Psoas muscle (tissue), 8 donors: ENCODE measurements around the gene FIZ1. TPM values are rescaled to one million over a fixed set of nuclear protein-coding genes. Genes with fewer than 3 reads are reported as not detected.

Experiments used
- ATAC-seq, 4 donors: fragments of 200-7000 bp; cut with Tn5 transposase; one replicate each; pipeline ENCODE4 v1.9.1; 2020; ENCODE audit warnings: moderate library complexity in 3 of 4, mild to moderate bottlenecking in 2 of 4
- DNase-seq, 2 donors: peaks; one replicate each; pipeline ENCODE4 v3.0.0-alpha.2; 2020
- H3K27ac ChIP-seq: fragments of 200-600 bp; one replicate; pipeline ENCODE4 v1.8.0; 2022
- H3K27me3 ChIP-seq, 3 donors: fragments of 200-600 bp in 1 of 3; one replicate each; pipeline versions ENCODE4 v1.6.1 to v1.8.0; 2013 to 2022; ENCODE audit warnings: low read length in 2 of 3, mild to moderate bottlenecking in 2 of 3, moderate library complexity in 1 of 3; ENCODE audit not compliant: insufficient read depth in 3 of 3
- H3K36me3 ChIP-seq, 2 donors: fragments of 200-600 bp in 1 of 2; one replicate each; pipeline versions ENCODE4 v1.6.1 to v1.8.0; 2013 to 2022; ENCODE audit warnings: low read depth in 1 of 2, mild to moderate bottlenecking in 1 of 2, moderate library complexity in 1 of 2; ENCODE audit not compliant: insufficient read depth in 1 of 2
- H3K4me1 ChIP-seq: fragments of 200-600 bp; one replicate; pipeline ENCODE4 v1.8.0; 2022
- H3K4me3 ChIP-seq: fragments of 200-600 bp; one replicate; pipeline ENCODE4 v1.8.0; 2022; ENCODE audit warnings: mild to moderate bottlenecking
- H3K9me3 ChIP-seq: fragments of 200-600 bp; one replicate; pipeline ENCODE4 v1.8.0; 2022
- CTCF ChIP-seq: fragments of 200-600 bp; IDR thresholded peaks from one replicate; pipeline ENCODE4 v1.8.0; 2022; ENCODE audit warnings: antibody characterized with exemption
- WGBS, 3 donors: extraction: QIAGEN DNeasy Blood & Tissue Kit; methylation state at CpG; one replicate each; pipeline versions ENCODE4 v1.1.6 to v1.1.7; 2013; 5-methylcytosine and 5-hydroxymethylcytosine counted together
- intact Hi-C, 2 donors: fragments of 100-400 bp; cut with DNase I; formaldehyde crosslinking; loops; one replicate each; pipeline versions ENCODE4 v1.11.0 to v1.14.2; 2022
- polyA plus RNA-seq, 3 donors: library from polyadenylated mRNA; stranded (reverse); fragments of 200-250 nt; gene quantifications; one replicate each; pipeline ENCODE4 v1.2.3, GENCODE V29; 2013
- total RNA-seq, 4 donors: library from RNA; stranded (reverse); fragmentation: NEBNext Ultra II Directional in 2 of 4; extraction: Animal tissue kit (Norgen Biotek cat#: 25700) in 2 of 4; gene quantifications; one replicate each; pipeline versions ENCODE4 v1.2.1 to v1.2.4, GENCODE V29; 2021 to 2023
- donor health status: healthy with polysubstance abuse.
- donor health status: DM: no; HTN: no; CAD: no; lungs with moderate emphysema.
- donor health status: Bipolar disorder and iron deficiency.
- donor health status: healthy.
- donor health status: DM: yes; HTN: yes; CAD: no.
- donor health status: DM: no; HTN: no; CAD: no.
- donor health status: DM: no; HTN: no; CAD: no.
- donor health status: DM: yes; HTN: yes; CAD: no.

FIZ1 gene
- total and polyA plus RNA-seq, 7 donors = 9.9 to 23.7 (median 11.5) TPM

GRCh38 chr19:55645512-55645881 lies 46.2 kb upstream of the FIZ1 start:
- TF ChIP-seq CTCF = no peak
- 61 to 74% (median 68%) methylated on average over 5 of the region's 5 CpGs for WGBS, 3 donors
- no peak overlapping the region for H3K27ac ChIP-seq
- peaks cover 39% of the 10 kb centered on the region for H3K4me1 ChIP-seq
- ATAC-seq (no peak), DNase-seq (peak in 1 of 2 donors; percentile 14)
- H3K27me3 ChIP-seq = no peaks in the 10 kb centered on the region
- peaks cover 0 to 17% of the 10 kb centered on the region in 2 donors for H3K36me3 ChIP-seq
- intact Hi-C loops = no loop called here
- H3K9me3 ChIP-seq = no peaks in the 10 kb centered on the region
- H3K4me3 ChIP-seq = no peak overlapping the region

DNA sequence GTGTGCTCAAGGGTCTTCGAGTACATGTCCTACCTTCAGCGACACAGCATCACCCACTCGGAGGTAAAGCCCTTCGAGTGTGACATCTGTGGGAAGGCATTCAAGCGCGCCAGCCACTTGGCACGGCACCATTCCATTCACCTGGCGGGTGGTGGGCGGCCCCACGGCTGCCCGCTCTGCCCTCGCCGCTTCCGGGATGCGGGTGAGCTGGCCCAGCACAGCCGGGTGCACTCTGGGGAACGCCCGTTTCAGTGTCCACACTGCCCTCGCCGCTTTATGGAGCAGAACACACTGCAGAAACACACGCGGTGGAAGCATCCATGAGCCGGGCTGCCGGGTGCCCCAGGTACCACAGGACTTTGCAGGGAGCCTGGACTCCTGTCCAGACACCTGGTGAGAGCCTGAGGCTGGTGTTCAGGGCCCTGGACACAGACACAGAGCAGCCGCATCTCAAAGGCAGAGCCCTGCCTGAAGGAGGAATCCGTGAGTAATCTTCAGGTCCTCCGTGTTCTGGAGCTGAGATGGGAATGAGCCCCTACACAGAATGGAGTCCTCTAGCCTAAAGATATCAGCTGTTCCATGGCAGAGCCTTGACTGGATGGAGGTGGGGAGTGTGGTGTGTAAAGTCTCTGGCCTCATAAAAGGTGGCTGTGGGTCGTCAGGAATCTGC lies 45.7 kb upstream of the FIZ1 start:
- Histone ChIP-seq H3K4me3 (peak overlapping the region; percentile 87), H3K9me3 (no peaks in the 10 kb centered on the region), H3K36me3 (peaks cover 0 to 16% of the 10 kb centered on the region in 2 donors), H3K27ac (peak overlapping the region; percentile 79), H3K27me3 (no peaks in the 10 kb centered on the region), H3K4me1 (peaks cover 44% of the 10 kb centered on the region)
- intact Hi-C loops = no loop called here
- no peak for DNase-seq
- TF ChIP-seq CTCF = no peak
- no peak for ATAC-seq
- 81 to 83% (median 82%) methylated on average over 28 of the region's 28 CpGs for WGBS, 3 donors

DNA sequence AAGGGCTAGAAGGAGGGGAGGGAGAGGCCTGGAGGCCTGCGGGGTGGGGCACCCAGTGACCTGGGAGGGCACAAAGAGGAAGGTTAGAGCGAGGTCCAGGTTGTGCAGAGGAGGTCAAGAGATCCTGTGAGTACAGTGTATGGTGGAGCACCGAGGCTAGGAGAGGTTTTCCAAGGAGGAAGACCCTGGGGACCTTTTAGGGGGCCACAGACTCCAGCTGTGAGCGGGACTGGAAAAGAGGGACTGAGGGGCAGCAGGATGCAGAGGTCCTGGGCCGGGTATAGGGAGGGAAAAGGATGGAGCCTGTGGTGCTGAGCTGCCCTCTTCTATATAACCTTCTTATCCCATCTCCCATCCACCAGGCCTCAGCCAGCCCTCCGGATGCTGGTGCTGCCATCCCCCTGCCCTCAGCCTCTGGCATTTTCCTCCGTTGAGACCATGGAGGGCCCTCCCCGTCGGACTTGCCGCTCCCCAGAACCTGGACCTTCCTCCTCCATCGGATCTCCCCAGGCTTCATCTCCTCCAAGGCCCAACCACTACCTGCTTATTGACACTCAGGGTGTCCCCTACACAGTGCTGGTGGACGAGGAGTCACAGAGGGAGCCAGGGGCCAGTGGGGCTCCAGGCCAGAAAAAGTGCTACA lies 45.0 kb upstream of the FIZ1 start:
- H3K4me1 ChIP-seq = peaks cover 50% of the 10 kb centered on the region
- intact Hi-C loops = no loop called here
- H3K9me3 ChIP-seq = no peaks in the 10 kb centered on the region

GRCh38 chr19:55643887-55644176 lies 44.5 kb upstream of the FIZ1 start:
- Histone ChIP-seq H3K4me3 (peak overlapping the region; percentile 87), H3K9me3 (no peaks in the 10 kb centered on the region), H3K36me3 (peaks cover 0 to 16% of the 10 kb centered on the region in 2 donors), H3K27me3 (no peaks in the 10 kb centered on the region), H3K4me1 (peaks cover 52% of the 10 kb centered on the region), H3K27ac (peak overlapping the region; percentile 79)
- intact Hi-C loops = no loop called here
- no peak for ATAC-seq
- no peak for DNase-seq
- TF ChIP-seq CTCF = no peak
- 0 to 1% (median 0%) methylated on average over 14 to 15 of the region's 15 CpGs for WGBS, 3 donors

More for the DNA sequence above, 45.0 kb upstream of the FIZ1 start:
- TF ChIP-seq CTCF = no peak
- WGBS, 3 donors = 39 to 45% (median 45%) methylated on average over 11 to 12 of the region's 12 CpGs
- no peak for DNase-seq
- Histone ChIP-seq H3K27ac (peak overlapping the region; percentile 79), H3K27me3 (no peaks in the 10 kb centered on the region), H3K4me3 (peak overlapping the region; percentile 87), H3K36me3 (peaks cover 0 to 16% of the 10 kb centered on the region in 2 donors)
- ATAC-seq = no peak
